Measurements from ENCODE around the gene CCDC57. TPM values are rescaled to one million over a fixed set of nuclear protein-coding genes. Genes with fewer than 3 reads are reported as not detected.

Gene CCDC57
- total and polyA plus RNA-seq, 9 of the 15 experiments (the other 6 are each of a cell fraction or from before 2014, with no cell fraction given), result 0.83 to 36.2 (median 13.6) TPM

DNA sequence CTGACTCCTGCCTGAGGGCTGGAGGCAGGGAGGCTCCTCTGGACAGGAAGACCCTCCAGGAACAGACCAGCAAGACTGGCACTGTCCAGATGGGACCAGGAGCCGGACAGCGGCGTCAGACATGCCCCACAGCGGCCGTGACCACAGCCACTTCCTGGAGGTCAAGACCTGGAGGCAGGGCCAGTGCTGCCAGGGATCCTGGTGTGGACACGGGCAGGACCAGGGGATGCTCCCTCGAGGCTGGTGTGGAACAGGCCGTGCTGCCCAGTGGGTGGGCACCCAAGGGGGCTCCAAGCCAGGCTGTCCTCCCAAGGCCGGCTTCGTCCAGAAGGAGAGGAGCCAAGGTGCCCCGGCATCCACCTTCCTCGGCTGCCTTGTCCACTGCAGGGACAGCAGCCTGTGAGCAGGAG is 4.5 kb upstream of the CCDC57 start (continued):
- TF ChIP-seq ZKSCAN8 (CRISPR knock-in tag; IDR thresholded peaks at IDR 0.05) (peak; percentile 16; the same call in 1 of the 2 replicates), NR2C2 (CRISPR knock-in tag; IDR thresholded peaks at IDR 0.05) (no peak), NR2C2 (tag; IDR thresholded peaks at IDR 0.05) (peak; percentile 61; the same call in 1 of the 2 replicates), MTA3 (IDR thresholded peaks at IDR 0.05; ENCODE audit: borderline replicate concordance) (no peak), ZNF696 (CRISPR knock-in tag; conservative IDR thresholded peaks at IDR 0.05) (no peak), MYC (IDR thresholded peaks at IDR 0.05; ENCODE audit: low read depth, low read length) (0 out of 2 replicates have a peak, but pooled peaks have one; percentile 5), MYC (CRISPR knock-in tag; IDR thresholded peaks at IDR 0.05; ENCODE audit: borderline replicate concordance, low read depth) (no peak), NR4A1 (CRISPR knock-in tag; IDR thresholded peaks at IDR 0.05) (no peak; the same call in 1 of the 2 replicates), NR4A1 (tag; IDR thresholded peaks at IDR 0.05) (peak; percentile 34; the same call in 1 of the 2 replicates), TAF1 (IDR thresholded peaks at IDR 0.05; ENCODE audit: control insufficient read depth, extremely low read depth, insufficient read depth, low read length, severe bottlenecking) (no peak), POLR2G (IDR thresholded peaks at IDR 0.05; ENCODE audit: low read depth, low read length) (peak; percentile 15; the same call in 1 of the 2 replicates)
- TF ChIP-seq, protein P1, sequence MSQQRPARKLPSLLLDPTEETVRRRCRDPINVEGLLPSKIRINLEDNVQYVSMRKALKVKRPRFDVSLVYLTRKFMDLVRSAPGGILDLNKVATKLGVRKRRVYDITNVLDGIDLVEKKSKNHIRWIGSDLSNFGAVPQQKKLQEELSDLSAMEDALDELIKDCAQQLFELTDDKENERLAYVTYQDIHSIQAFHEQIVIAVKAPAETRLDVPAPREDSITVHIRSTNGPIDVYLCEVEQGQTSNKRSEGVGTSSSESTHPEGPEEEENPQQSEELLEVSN (IDR thresholded peaks at IDR 0.05; ENCODE audit: borderline replicate concordance in 1 of 2, extremely low read depth in 1 of 2, insufficient read depth in 1 of 2, insufficient read length in 1 of 2, low read depth in 1 of 2, low read length in 1 of 2, poor library complexity in 1 of 2, severe bottlenecking in 1 of 2), result no peak
- TF ChIP-seq, protein P2, sequence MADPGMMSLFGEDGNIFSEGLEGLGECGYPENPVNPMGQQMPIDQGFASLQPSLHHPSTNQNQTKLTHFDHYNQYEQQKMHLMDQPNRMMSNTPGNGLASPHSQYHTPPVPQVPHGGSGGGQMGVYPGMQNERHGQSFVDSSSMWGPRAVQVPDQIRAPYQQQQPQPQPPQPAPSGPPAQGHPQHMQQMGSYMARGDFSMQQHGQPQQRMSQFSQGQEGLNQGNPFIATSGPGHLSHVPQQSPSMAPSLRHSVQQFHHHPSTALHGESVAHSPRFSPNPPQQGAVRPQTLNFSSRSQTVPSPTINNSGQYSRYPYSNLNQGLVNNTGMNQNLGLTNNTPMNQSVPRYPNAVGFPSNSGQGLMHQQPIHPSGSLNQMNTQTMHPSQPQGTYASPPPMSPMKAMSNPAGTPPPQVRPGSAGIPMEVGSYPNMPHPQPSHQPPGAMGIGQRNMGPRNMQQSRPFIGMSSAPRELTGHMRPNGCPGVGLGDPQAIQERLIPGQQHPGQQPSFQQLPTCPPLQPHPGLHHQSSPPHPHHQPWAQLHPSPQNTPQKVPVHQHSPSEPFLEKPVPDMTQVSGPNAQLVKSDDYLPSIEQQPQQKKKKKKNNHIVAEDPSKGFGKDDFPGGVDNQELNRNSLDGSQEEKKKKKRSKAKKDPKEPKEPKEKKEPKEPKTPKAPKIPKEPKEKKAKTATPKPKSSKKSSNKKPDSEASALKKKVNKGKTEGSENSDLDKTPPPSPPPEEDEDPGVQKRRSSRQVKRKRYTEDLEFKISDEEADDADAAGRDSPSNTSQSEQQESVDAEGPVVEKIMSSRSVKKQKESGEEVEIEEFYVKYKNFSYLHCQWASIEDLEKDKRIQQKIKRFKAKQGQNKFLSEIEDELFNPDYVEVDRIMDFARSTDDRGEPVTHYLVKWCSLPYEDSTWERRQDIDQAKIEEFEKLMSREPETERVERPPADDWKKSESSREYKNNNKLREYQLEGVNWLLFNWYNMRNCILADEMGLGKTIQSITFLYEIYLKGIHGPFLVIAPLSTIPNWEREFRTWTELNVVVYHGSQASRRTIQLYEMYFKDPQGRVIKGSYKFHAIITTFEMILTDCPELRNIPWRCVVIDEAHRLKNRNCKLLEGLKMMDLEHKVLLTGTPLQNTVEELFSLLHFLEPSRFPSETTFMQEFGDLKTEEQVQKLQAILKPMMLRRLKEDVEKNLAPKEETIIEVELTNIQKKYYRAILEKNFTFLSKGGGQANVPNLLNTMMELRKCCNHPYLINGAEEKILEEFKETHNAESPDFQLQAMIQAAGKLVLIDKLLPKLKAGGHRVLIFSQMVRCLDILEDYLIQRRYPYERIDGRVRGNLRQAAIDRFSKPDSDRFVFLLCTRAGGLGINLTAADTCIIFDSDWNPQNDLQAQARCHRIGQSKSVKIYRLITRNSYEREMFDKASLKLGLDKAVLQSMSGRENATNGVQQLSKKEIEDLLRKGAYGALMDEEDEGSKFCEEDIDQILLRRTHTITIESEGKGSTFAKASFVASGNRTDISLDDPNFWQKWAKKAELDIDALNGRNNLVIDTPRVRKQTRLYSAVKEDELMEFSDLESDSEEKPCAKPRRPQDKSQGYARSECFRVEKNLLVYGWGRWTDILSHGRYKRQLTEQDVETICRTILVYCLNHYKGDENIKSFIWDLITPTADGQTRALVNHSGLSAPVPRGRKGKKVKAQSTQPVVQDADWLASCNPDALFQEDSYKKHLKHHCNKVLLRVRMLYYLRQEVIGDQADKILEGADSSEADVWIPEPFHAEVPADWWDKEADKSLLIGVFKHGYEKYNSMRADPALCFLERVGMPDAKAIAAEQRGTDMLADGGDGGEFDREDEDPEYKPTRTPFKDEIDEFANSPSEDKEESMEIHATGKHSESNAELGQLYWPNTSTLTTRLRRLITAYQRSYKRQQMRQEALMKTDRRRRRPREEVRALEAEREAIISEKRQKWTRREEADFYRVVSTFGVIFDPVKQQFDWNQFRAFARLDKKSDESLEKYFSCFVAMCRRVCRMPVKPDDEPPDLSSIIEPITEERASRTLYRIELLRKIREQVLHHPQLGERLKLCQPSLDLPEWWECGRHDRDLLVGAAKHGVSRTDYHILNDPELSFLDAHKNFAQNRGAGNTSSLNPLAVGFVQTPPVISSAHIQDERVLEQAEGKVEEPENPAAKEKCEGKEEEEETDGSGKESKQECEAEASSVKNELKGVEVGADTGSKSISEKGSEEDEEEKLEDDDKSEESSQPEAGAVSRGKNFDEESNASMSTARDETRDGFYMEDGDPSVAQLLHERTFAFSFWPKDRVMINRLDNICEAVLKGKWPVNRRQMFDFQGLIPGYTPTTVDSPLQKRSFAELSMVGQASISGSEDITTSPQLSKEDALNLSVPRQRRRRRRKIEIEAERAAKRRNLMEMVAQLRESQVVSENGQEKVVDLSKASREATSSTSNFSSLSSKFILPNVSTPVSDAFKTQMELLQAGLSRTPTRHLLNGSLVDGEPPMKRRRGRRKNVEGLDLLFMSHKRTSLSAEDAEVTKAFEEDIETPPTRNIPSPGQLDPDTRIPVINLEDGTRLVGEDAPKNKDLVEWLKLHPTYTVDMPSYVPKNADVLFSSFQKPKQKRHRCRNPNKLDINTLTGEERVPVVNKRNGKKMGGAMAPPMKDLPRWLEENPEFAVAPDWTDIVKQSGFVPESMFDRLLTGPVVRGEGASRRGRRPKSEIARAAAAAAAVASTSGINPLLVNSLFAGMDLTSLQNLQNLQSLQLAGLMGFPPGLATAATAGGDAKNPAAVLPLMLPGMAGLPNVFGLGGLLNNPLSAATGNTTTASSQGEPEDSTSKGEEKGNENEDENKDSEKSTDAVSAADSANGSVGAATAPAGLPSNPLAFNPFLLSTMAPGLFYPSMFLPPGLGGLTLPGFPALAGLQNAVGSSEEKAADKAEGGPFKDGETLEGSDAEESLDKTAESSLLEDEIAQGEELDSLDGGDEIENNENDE (IDR thresholded peaks at IDR 0.05; ENCODE audit: low read depth, low read length), result no peak
- TF ChIP-seq, protein P3, sequence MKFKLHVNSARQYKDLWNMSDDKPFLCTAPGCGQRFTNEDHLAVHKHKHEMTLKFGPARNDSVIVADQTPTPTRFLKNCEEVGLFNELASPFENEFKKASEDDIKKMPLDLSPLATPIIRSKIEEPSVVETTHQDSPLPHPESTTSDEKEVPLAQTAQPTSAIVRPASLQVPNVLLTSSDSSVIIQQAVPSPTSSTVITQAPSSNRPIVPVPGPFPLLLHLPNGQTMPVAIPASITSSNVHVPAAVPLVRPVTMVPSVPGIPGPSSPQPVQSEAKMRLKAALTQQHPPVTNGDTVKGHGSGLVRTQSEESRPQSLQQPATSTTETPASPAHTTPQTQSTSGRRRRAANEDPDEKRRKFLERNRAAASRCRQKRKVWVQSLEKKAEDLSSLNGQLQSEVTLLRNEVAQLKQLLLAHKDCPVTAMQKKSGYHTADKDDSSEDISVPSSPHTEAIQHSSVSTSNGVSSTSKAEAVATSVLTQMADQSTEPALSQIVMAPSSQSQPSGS (CRISPR knock-in tag; IDR thresholded peaks at IDR 0.05), result no peak
